ENCODE measurements around the gene PRDM13. TPM values are rescaled to one million over a fixed set of nuclear protein-coding genes. Genes with fewer than 3 reads are reported as not detected.
A peak's percentile ranks its signal among the peaks of the same experiment; 100 is the strongest.

The PRDM13 gene
- total and polyA plus RNA-seq, 2 experiments from 2014 or later: 0.08 to 0.10 TPM

DNA sequence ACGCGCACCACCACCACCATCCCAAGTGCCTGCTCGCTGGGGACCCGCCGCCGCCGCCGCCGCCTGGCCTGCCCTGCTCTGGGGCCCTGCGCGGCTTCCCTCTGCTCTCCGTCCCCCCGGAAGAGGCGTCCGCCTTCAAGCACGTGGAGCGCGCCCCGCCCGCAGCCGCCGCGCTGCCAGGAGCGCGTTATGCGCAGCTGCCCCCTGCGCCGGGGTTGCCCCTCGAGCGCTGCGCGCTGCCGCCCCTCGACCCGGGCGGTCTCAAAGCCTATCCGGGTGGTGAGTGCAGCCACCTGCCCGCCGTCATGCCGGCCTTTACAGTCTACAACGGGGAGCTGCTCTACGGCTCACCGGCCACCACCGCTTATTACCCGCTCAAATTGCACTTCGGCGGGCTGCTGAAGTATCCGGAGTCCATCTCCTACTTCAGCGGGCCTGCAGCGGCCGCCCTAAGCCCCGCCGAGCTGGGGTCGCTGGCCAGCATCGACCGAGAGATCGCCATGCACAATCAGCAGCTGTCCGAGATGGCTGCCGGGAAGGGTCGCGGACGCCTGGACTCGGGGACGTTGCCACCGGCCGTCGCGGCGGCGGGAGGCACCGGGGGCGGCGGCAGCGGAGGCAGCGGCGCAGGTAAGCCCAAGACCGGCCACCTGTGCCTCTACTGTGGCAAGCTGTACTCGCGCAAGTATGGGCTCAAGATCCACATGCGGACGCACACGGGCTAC is 7.2 kb downstream of the PRDM13 start (continued):
- TF ChIP-seq ZNF462 (CRISPR knock-in tag; IDR thresholded peaks at IDR 0.05) (no peak), JUNB (IDR thresholded peaks at IDR 0.05; ENCODE audit: unreplicated experiment) (no peak)

GRCh38 chr6:99614430-99615186 is 8.0 kb downstream of the PRDM13 start:
- Histone ChIP-seq H3K27ac (ENCODE audit: low read depth) (no peak overlapping the region), H4K20me1 (replicated peaks; ENCODE audit: insufficient read depth) (peaks cover 27% of the 10 kb centered on the region; the same call in 1 of the 2 replicates), H3K4me2 (peak overlapping the region; percentile 93), H3K27me3 (ENCODE audit: insufficient read depth) (peaks cover 99% of the 10 kb centered on the region), H3F3A (replicated peaks; ENCODE audit: low read depth) (peaks cover 28% of the 10 kb centered on the region), H3K4me1 (ENCODE audit: insufficient read depth) (peaks cover 46% of the 10 kb centered on the region), H3K9me2 (ENCODE audit: insufficient read depth) (no peaks in the 10 kb centered on the region), H3K36me3 (ENCODE audit: insufficient read depth) (no peaks in the 10 kb centered on the region), H2AFZ (peak overlapping the region; percentile 96), H3K4me3 (peak overlapping the region; percentile 64), H3K79me2 (replicated peaks; ENCODE audit: insufficient read depth) (no peaks in the 10 kb centered on the region)
- Mint-ChIP-seq H3K4me1 (peaks cover 33% of the 10 kb centered on the region), H3K27me3 (ENCODE audit: insufficient read depth, low read depth, poor library complexity) (peaks cover 95% of the 10 kb centered on the region), H3K9me3 (peaks cover 8% of the 10 kb centered on the region), H3K27ac (no peak overlapping the region), H3K4me3 (peak overlapping the region; percentile 66), H3K36me3 (ENCODE audit: low read depth) (peaks cover 4% of the 10 kb centered on the region; the same call in 2 of the 3 replicates)
- peak; percentile 35; the same call in 1 of the 2 replicates for TF ChIP-seq CREB1 (CRISPR knock-in tag; IDR thresholded peaks at IDR 0.05; ENCODE audit: low read depth)
- peak; percentile 64 for TF ChIP-seq EZH2 (IDR thresholded peaks at IDR 0.05; ENCODE audit: low read depth, unreplicated experiment)
- TF ChIP-seq EZH2phosphoT487 (IDR thresholded peaks at IDR 0.05; ENCODE audit: unreplicated experiment): peak; percentile 82
- no peak for TF ChIP-seq POLR2AphosphoS5 (IDR thresholded peaks at IDR 0.05; ENCODE audit: low read depth)
- TF ChIP-seq, protein P1, sequence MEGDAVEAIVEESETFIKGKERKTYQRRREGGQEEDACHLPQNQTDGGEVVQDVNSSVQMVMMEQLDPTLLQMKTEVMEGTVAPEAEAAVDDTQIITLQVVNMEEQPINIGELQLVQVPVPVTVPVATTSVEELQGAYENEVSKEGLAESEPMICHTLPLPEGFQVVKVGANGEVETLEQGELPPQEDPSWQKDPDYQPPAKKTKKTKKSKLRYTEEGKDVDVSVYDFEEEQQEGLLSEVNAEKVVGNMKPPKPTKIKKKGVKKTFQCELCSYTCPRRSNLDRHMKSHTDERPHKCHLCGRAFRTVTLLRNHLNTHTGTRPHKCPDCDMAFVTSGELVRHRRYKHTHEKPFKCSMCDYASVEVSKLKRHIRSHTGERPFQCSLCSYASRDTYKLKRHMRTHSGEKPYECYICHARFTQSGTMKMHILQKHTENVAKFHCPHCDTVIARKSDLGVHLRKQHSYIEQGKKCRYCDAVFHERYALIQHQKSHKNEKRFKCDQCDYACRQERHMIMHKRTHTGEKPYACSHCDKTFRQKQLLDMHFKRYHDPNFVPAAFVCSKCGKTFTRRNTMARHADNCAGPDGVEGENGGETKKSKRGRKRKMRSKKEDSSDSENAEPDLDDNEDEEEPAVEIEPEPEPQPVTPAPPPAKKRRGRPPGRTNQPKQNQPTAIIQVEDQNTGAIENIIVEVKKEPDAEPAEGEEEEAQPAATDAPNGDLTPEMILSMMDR (conservative IDR thresholded peaks at IDR 0.05; ENCODE audit: low read depth in 2 of 2): no peak; a peak in 1 of 4 replicates
- ATAC-seq (peak; percentile 17), DNase-seq (ENCODE audit: low spot score) (peak; percentile 83)
